GM04503 (cell line): ENCODE measurements around the gene RASSF10.

Experiments
- DNase-seq: peaks from one replicate; pipeline ENCODE4 v3.0.0-alpha.2; 2012; ENCODE audit warnings: low read depth

RASSF10 gene

GRCh38 chr11:13008625-13009475, at the start of gene RASSF10:
RASSF10 (plus strand) TSS chr11:13009316; CDS start chr11:13009577, 261 bp downstream.
- no peak for DNase-seq

- DNase-seq = no peak
These were observed 47.5 kb upstream of the RASSF10 start for GRCh38 chr11:12961615-12962014.

- DNase-seq = no peak
These were observed 46.8 kb upstream of the RASSF10 start for GRCh38 chr11:12962306-12962705.

- DNase-seq = no peak
These were observed 46.1 kb upstream of the RASSF10 start for GRCh38 chr11:12963051-12963450.

- no peak for DNase-seq
These were observed 45.2 kb upstream of the RASSF10 start for GRCh38 chr11:12963792-12964536.

GRCh38 chr11:12964650-12965049, 44.5 kb upstream of the RASSF10 start:
- DNase-seq = no peak

GRCh38 chr11:12966002-12966401, 43.1 kb upstream of the RASSF10 start:
- no peak for DNase-seq

- DNase-seq = no peak
These were observed 41.0 kb upstream of the RASSF10 start for GRCh38 chr11:12968101-12968500.

GRCh38 chr11:12968826-12969225, 40.3 kb upstream of the RASSF10 start:
- no peak for DNase-seq

- DNase-seq = no peak
These were observed 37.2 kb upstream of the RASSF10 start for GRCh38 chr11:12971955-12972354.

GRCh38 chr11:12973528-12974181, 35.5 kb upstream of the RASSF10 start:
- no peak for DNase-seq

GRCh38 chr11:12975195-12975594, 33.9 kb upstream of the RASSF10 start:
- DNase-seq = no peak

GRCh38 chr11:12979928-12980689, 29.0 kb upstream of the RASSF10 start:
- no peak for DNase-seq

- peak; percentile 9 for DNase-seq
These were observed 27.2 kb upstream of the RASSF10 start for GRCh38 chr11:12981676-12982522.

- no peak for DNase-seq
These were observed 25.8 kb upstream of the RASSF10 start for GRCh38 chr11:12983336-12983735.

GRCh38 chr11:12986194-12986898, 22.8 kb upstream of the RASSF10 start:
- no peak for DNase-seq

- no peak for DNase-seq
These were observed 19.5 kb upstream of the RASSF10 start for GRCh38 chr11:12989428-12990161.

- no peak for DNase-seq
These were observed 19.0 kb upstream of the RASSF10 start for GRCh38 chr11:12990162-12990480.

GRCh38 chr11:12991426-12991825, 17.7 kb upstream of the RASSF10 start:
- DNase-seq = no peak

GRCh38 chr11:12993626-12994025, 15.5 kb upstream of the RASSF10 start:
- no peak for DNase-seq
